GM21619 (cell line): ENCODE results near the gene RBM10.

Experiments used
- ATAC-seq: cut with Tn5 transposase; IDR thresholded peaks from one replicate; pipeline ENCODE4 v1.9.1; 2021; ENCODE audit not compliant: unreplicated experiment

The RBM10 gene

GRCh38 chrX:47176101-47176740 lies 31.2 kb downstream of the RBM10 start:
- no peak for ATAC-seq

- ATAC-seq: no peak
Measured at GRCh38 chrX:47177079-47177478, 32.1 kb downstream of the RBM10 start.

- no peak for ATAC-seq
Measured at GRCh38 chrX:47178337-47178736, 33.3 kb downstream of the RBM10 start.

- ATAC-seq: no peak
Measured at GRCh38 chrX:47179221-47179927, 34.4 kb downstream of the RBM10 start.

GRCh38 chrX:47179928-47180255 lies 34.9 kb downstream of the RBM10 start:
- ATAC-seq: no peak

- no peak for ATAC-seq
Measured at GRCh38 chrX:47180346-47180745, 35.3 kb downstream of the RBM10 start.

GRCh38 chrX:47181301-47181700 lies 36.3 kb downstream of the RBM10 start:
- ATAC-seq: no peak

GRCh38 chrX:47182106-47182700 lies 37.2 kb downstream of the RBM10 start:
- ATAC-seq: no peak

- ATAC-seq: no peak
Measured at GRCh38 chrX:47184486-47184885, 39.5 kb downstream of the RBM10 start.

- ATAC-seq: no peak
Measured at GRCh38 chrX:47185241-47185640, 40.2 kb downstream of the RBM10 start.

- ATAC-seq: no peak
Measured at GRCh38 chrX:47186096-47186740, 41.2 kb downstream of the RBM10 start.

GRCh38 chrX:47187106-47187677 lies 42.2 kb downstream of the RBM10 start:
- ATAC-seq: no peak

GRCh38 chrX:47189906-47190305 lies 44.9 kb downstream of the RBM10 start:
- no peak for ATAC-seq

GRCh38 chrX:47190445-47191269 lies 45.6 kb downstream of the RBM10 start:
- ATAC-seq: peak; percentile 63

GRCh38 chrX:47191331-47191730 lies 46.3 kb downstream of the RBM10 start:
- no peak for ATAC-seq

- ATAC-seq: no peak
Measured at GRCh38 chrX:47191806-47192401, 46.9 kb downstream of the RBM10 start.

- peak; percentile 53 for ATAC-seq
Measured at GRCh38 chrX:47193475-47194193, 48.6 kb downstream of the RBM10 start, which contains the start of gene UBA1. TSS of gene UBA1 (plus strand) at chrX:47193829. CDS start at chrX:47198803, 4,974 bp downstream.

GRCh38 chrX:47194194-47194787 lies 49.3 kb downstream of the RBM10 start:
- no peak for ATAC-seq

GRCh38 chrX:47196098-47196497 lies 51.1 kb downstream of the RBM10 start:
- no peak for ATAC-seq
